Myocyte (in vitro differentiated cells): ENCODE results near the gene CHRNA3. TPM values are rescaled to one million over a fixed set of nuclear protein-coding genes. Genes with fewer than 3 reads are reported as not detected.
"Not testable (repeated sequence)": the region's sequence is repeated elsewhere in the genome, so short reads cannot be mapped to it uniquely, and the experiment has no call there.

Experiments used
- DNase-seq: peaks from one replicate; pipeline ENCODE4 v3.0.0-alpha.2; 2012; ENCODE audit warnings: low read depth
- total RNA-seq: library from RNA; depleted of rRNA; stranded (reverse); fragments of >200 nt; gene quantifications from 2 replicates; pipeline ENCODE4 v1.2.3, GENCODE V29; 2014

Gene CHRNA3
- total RNA-seq, 1 donor from 2014 or later, result 0.45 TPM

DNA sequence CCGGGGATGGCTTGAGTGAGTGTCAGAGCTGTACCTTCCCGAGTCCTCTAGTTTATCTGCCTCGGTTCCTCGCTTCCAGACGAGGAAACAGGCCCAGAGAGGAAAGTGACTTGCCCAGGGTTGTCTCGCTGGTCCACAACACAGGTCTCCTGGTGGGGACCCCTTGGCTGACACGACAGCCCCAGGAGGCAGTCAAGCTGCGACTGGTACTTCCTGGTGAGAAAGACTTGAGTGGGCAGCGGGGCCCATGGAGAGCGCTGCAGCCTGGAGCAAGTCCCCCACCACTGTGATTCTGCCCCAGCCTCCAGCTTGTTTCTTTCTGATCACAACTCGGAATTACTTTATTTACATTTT, 56.1 kb downstream of the CHRNA3 start:
- DNase-seq, result no peak

DNA sequence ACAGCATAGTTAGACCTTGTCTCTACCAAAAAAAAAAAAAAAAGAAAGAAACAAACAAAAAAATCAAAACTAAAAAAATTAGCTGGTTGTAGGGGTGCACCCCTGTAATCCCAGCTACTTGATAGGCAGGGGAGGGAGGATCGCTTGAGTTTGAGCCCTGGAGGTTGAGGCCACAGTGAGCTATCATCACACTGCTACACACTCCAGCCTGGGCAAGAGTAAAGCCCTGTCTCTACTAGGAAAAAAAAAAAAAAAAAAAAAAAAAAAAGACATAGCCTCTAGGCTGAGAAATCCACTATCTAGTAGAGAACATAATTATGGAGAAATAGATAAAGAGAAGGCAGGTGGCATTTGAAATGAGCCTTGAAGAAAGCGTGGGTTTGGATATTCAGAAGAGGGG, 57.7 kb downstream of the CHRNA3 start:
- DNase-seq, result no peak

DNA sequence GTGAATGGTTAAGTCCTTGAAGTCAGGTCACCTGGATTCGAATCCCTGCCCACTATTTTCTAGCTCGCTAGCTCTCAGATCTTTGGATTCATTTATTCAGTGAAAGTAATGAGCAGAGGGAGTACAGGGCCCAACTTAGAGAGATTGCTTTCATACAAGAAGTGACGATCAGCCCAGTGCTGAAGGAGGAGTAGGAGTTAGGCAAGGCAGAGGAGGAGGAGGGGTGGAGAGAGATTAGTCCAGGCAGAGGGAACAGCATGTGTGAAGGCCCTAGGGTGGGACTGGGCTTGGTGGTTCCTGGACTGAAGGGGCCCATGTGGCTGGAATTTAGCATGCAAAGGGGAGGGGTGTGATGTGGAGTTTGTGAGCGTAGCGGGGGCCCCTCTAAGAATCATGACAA, 59.3 kb downstream of the CHRNA3 start:
- DNase-seq, result no peak

DNA sequence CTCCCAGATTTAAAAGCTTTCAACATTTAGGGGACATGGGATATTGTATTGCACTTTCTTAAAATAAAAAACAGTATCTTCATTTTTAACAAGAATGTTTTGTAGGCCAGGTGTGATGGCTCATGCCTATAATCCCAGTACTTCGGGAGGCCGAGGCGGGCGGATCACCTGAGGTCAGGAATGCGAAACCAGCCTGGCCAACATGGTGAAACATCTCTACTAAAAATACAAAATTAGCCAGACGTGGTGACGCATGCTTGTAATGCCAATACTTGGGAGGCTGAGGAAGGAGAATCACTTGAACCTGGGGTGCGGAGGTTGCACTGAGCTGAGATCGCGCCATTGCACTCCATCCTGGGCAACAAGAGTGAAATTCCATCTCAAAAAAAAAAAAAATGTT, 60.6 kb downstream of the CHRNA3 start:
- not testable (repeated sequence) for DNase-seq

DNA sequence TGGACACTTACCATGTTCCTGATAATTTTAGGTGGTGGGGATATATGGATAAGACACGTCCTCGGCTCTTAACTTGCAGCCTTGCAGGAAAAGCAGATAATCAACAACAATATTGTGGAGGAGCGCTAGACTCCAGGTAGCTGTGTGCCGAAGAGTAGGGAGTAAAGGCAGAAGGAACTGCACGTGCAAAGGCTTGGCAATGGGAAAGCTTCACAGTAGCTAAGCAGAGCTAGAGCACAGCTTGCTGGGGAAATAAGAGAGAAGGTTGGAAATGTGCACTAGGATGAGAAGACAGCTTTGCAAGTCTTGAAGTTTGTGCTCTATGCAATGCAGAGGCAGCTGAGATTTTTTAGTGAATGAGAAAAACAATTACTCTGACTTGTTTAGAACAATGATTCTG, 68.2 kb downstream of the CHRNA3 start:
- DNase-seq, result no peak

DNA sequence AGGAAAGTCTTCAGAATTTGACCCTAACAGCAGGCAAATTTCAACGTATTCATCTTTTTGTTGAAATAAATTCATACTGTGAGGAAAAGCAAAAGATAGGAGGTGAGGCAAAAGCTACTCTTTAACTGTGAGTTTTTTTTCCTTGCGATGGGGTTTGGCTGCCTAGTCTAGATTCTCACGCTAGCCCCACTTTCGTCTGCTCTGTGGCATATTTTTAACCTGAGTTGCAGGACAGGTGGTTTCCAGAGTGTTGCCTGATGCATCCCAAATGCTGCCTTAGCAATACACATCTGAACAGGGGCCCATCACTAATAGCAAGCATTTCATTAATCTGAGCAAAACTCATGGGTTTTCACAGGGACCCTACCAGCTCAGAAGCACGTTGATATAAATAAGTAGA, 68.9 kb downstream of the CHRNA3 start:
- DNase-seq, result no peak

DNA sequence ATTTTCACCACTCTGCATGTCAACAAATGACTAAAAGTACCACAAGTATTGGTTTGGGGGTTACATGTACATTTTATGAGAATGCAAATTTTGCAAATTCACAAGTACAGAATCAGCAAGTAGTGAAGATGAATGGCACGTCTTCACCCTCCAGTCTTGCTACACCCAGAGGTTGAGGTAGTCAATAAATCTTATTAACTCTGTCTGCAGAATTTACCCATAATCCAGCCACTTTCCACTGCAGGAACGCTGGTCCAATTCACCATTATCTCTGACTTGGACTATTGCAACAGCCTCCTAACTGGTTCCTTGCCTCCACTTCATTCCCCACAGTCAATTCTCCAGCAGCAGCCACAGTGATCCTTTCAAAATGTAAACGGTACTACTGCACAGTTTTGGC, 70.0 kb downstream of the CHRNA3 start:
- DNase-seq, result no peak

DNA sequence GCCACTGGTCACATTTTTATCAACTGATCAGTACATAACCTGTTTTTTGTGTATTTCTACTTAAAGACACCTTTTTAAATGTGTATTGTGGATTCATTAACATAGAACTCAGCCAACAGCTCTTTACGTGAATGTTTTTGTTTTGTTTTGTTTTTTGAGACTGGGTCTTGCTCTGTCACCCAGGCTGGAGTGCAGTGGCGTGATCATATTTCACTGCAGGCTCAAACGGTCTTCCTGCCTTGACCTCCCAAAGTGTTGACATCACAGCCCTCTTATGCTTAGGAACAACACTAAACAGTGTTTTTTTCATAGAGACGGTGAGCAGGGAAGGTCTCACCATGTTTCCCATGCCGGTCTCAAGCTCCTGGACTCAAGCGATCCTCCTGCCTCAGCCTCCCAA, 70.6 kb downstream of the CHRNA3 start:
- DNase-seq, result no peak

Other genes starting within 250 kb of the CHRNA3 start
- 29.5 and 29.7 TPM in 2 replicates for gene IREB2, start 182.8 kb downstream of the CHRNA3 start, total RNA-seq
- gene HYKK, start 113.4 kb downstream of the CHRNA3 start, total RNA-seq, result 3.7 and 4.9 TPM in 2 replicates
- 225 and 254 TPM in 2 replicates for gene PSMA4, start 80.6 kb downstream of the CHRNA3 start, total RNA-seq
- 2.0 and 2.5 TPM in 2 replicates for gene CHRNA5, start 55.5 kb downstream of the CHRNA3 start, total RNA-seq
- gene CHRNB4, start 20.2 kb upstream of the CHRNA3 start, total RNA-seq, result not detected in 2 replicates
- 31.9 and 36.4 TPM in 2 replicates for gene ADAMTS7, start 190.5 kb upstream of the CHRNA3 start, total RNA-seq